ENCODE measurements around the gene HRAS. TPM values are rescaled to one million over a fixed set of nuclear protein-coding genes. Genes with fewer than 3 reads are reported as not detected.

Gene HRAS
- total RNA-seq, 1 experiment from 2014 or later, result 47.9 TPM

DNA sequence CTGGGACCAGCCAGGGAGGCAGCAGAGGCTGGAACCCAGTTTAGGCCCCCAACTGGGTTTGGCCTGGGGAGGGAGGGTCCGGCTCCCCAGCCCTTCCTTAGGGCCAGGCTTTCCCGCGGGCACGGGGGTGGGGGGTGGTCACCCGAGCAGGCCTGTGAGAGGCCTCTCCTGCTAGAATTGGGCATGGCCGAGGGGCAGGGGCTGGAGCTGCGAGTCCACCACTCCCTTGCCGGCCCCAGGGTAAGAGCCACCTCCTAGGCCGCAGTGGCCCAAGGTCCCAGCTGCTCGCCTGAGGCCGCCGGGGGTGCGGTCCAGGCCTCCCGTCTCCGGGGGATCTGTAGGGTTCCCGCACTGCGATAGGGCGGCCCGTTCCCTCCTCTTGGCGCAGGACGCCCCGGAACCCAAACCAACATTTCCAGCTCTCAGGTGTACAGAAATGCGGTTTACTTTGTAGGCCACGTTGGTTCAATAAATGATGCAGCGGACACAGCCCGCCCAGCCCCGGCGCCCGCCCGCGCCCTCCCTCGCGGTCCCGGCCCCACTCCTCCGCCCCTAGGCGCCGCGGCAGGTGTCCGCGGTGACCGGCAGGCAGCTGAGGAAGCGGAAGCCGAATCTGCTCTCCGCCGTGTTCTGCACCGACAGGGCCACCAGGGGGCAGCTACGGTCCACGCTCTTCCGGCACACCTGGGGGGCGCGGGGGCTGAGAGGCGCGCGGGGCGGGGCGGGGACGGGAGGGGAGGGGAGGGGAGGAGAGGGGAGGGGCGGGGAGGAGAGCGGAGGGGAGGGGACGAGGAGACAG lies 19.3 kb upstream of the HRAS start:
- CTCF ChIA-PET, result interaction anchor here (0.5 to 1.4 kb wide), 9 partner anchors 101 to 348 kb away, joined by 3 to 11 read pairs (median 4); partner anchors contain the start of genes BET1L, CD151, DEAF1 and TMEM80
- Mint-ChIP-seq H3K36me3 (ENCODE audit: insufficient read depth, unreplicated experiment) (peaks cover 39% of the 10 kb centered on the region), H3K27me3 (ENCODE audit: unreplicated experiment) (no peaks in the 10 kb centered on the region), H3K4me3 (ENCODE audit: low read depth, unreplicated experiment) (peak overlapping the region; percentile 54), H3K9me3 (ENCODE audit: low read depth, unreplicated experiment) (no peaks in the 10 kb centered on the region), H3K27ac (ENCODE audit: unreplicated experiment) (no peak overlapping the region), H3K4me1 (ENCODE audit: low read depth, unreplicated experiment) (no peaks in the 10 kb centered on the region)
- peak; percentile 72 for TF ChIP-seq CTCF (IDR thresholded peaks at IDR 0.05; ENCODE audit: unreplicated experiment)
- BruUV-seq (replicated peaks), result no TSS peak
- DNase-seq, result peak; percentile 81
- intact Hi-C loops (cut with micrococcal nuclease; ENCODE audit: unreplicated experiment), result loop anchor here (10.0 kb wide), 1 partner anchor 170 kb away; no protein-coding TSS in a partner anchor

DNA sequence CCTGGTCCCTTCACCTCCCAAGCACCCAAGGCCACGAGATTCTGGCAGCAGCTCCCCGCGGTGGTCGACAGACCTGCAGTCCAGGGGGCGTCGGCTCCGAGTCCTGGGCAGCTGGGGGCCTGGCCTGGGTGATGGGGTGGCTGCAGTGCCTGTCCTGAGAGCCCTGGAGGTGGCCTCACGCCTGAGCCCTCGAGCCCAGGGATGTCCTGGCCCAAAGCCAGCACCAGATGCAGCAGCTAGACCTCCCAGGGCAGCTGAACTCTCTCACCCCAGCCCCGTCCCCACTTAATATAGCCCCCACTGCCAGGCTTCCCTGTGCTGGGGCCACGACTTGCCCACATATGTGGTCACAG lies 18.6 kb upstream of the HRAS start:
- no peaks in the 10 kb centered on the region for H3K4me1 Mint-ChIP-seq (ENCODE audit: low read depth, unreplicated experiment)
- CTCF ChIA-PET, result interaction anchor here (1.0 kb wide), 1 partner anchor 101 kb away, joined by 11 read pairs; no protein-coding TSS in a partner anchor
- peaks cover 36% of the 10 kb centered on the region for H3K36me3 Mint-ChIP-seq (ENCODE audit: insufficient read depth, unreplicated experiment)
- no TSS peak for BruUV-seq (replicated peaks)
- intact Hi-C loops (cut with micrococcal nuclease; ENCODE audit: unreplicated experiment), result loop anchor here (10.0 kb wide), 1 partner anchor 171 kb away; no protein-coding TSS in a partner anchor
- H3K27me3 Mint-ChIP-seq (ENCODE audit: unreplicated experiment), result no peaks in the 10 kb centered on the region
- H3K27ac Mint-ChIP-seq (ENCODE audit: unreplicated experiment), result no peak overlapping the region
- H3K4me3 Mint-ChIP-seq (ENCODE audit: low read depth, unreplicated experiment), result peak overlapping the region; percentile 54
- no peaks in the 10 kb centered on the region for H3K9me3 Mint-ChIP-seq (ENCODE audit: low read depth, unreplicated experiment)
- no peak for DNase-seq
- TF ChIP-seq CTCF (IDR thresholded peaks at IDR 0.05; ENCODE audit: unreplicated experiment), result no peak

DNA sequence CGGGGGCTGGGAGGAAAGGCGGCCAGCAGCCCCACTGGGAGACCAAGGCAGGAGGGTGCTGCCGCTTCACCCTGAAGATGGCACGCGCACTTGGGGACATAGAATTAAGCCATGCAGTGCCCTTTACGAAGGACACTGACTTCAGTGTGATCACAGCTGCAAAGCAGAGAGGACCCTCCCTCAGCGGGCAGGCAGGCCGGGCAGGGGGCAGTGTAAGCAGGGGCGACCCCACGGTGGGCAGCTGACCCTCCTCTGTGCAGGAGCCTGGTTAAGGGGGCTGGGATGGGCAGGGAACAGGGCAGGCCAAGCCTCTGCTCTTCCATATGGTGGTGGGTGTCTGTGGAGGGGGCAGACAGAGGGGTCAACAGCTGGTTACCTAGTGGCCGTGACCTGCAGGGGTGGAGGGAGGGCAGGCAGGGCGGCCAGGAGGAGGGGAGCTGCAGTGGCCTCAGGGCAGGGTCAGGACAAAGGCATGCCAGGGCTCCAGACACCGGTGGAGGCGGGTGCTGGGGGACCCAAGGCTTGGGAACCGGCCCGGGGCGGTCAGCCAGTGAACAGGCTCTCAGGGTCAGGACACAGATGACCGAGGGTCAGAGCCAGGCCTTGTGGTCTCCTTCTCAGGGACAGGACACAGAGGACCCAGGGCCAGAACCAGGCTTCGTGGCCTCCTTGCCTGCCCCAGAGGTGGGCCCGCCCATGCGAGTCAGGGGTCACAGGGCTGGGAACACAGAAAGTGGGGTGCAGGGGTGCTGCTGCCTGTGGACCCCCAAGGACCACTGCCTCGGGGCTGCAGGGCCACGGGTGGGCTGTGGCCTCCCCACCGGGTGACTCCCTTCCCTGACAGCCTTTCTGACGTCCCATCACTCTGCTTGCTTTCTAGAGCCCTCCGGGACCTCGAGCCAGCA lies 18.0 kb upstream of the HRAS start:
- DNase-seq, result no peak
- Mint-ChIP-seq H3K4me3 (ENCODE audit: low read depth, unreplicated experiment) (peak overlapping the region; percentile 24), H3K36me3 (ENCODE audit: insufficient read depth, unreplicated experiment) (peaks cover 31% of the 10 kb centered on the region), H3K4me1 (ENCODE audit: low read depth, unreplicated experiment) (no peaks in the 10 kb centered on the region), H3K27ac (ENCODE audit: unreplicated experiment) (peak overlapping the region; percentile 33), H3K27me3 (ENCODE audit: unreplicated experiment) (no peaks in the 10 kb centered on the region), H3K9me3 (ENCODE audit: low read depth, unreplicated experiment) (no peaks in the 10 kb centered on the region)
- CTCF ChIA-PET, result no interaction called here
- intact Hi-C loops (cut with micrococcal nuclease; ENCODE audit: unreplicated experiment), result loop anchor here (10.0 kb wide), 1 partner anchor 171 kb away; no protein-coding TSS in a partner anchor
- TF ChIP-seq CTCF (IDR thresholded peaks at IDR 0.05; ENCODE audit: unreplicated experiment), result no peak
- no TSS peak for BruUV-seq (replicated peaks)

DNA sequence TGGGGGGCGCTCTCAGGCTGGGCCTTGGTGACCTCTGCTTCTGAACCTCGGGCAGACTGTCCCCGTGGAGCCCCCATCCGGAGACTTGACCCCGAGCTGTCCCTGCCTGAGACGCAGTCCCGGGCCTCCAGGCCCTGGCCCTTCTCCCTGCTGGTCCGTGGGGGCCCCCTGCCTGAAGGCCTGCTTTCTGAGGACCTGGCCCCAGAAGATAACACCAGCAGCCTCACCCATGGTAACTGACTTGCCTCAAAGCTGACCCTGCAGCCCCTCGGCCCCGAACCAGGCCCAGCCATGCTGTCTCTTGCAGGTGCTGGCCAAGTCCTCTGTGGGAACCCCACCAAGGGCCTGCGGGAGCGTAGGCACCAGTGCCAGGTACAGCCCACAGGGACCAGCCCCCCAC lies 16.2 kb upstream of the HRAS start:
- H3K36me3 Mint-ChIP-seq (ENCODE audit: insufficient read depth, unreplicated experiment), result peaks cover 21% of the 10 kb centered on the region
- no peak overlapping the region for H3K4me3 Mint-ChIP-seq (ENCODE audit: low read depth, unreplicated experiment)
- H3K27ac Mint-ChIP-seq (ENCODE audit: unreplicated experiment), result no peak overlapping the region
- no peaks in the 10 kb centered on the region for H3K27me3 Mint-ChIP-seq (ENCODE audit: unreplicated experiment)
- no TSS peak for BruUV-seq (replicated peaks)
- CTCF ChIA-PET, result interaction anchor here (0.7 kb wide), 1 partner anchor 16 kb away, joined by 5 read pairs; no protein-coding TSS in a partner anchor
- intact Hi-C loops (cut with micrococcal nuclease; ENCODE audit: unreplicated experiment), result loop anchor here (10.0 kb wide), 1 partner anchor 173 kb away; no protein-coding TSS in a partner anchor
- no peaks in the 10 kb centered on the region for H3K4me1 Mint-ChIP-seq (ENCODE audit: low read depth, unreplicated experiment)
- TF ChIP-seq CTCF (IDR thresholded peaks at IDR 0.05; ENCODE audit: unreplicated experiment), result no peak
- DNase-seq, result no peak
- H3K9me3 Mint-ChIP-seq (ENCODE audit: low read depth, unreplicated experiment), result no peaks in the 10 kb centered on the region
